Dermis lymphatic vessel endothelial cell (primary cell): ENCODE data around the gene TRERF1. TPM values are rescaled to one million over a fixed set of nuclear protein-coding genes. Genes with fewer than 3 reads are reported as not detected.

ENCODE experiments used
- total RNA-seq: library from RNA; depleted of rRNA; stranded (reverse); fragments of >200 nt; gene quantifications from 2 replicates; pipeline ENCODE4 v1.2.1, GENCODE V29; 2014

TRERF1 gene, protein sequence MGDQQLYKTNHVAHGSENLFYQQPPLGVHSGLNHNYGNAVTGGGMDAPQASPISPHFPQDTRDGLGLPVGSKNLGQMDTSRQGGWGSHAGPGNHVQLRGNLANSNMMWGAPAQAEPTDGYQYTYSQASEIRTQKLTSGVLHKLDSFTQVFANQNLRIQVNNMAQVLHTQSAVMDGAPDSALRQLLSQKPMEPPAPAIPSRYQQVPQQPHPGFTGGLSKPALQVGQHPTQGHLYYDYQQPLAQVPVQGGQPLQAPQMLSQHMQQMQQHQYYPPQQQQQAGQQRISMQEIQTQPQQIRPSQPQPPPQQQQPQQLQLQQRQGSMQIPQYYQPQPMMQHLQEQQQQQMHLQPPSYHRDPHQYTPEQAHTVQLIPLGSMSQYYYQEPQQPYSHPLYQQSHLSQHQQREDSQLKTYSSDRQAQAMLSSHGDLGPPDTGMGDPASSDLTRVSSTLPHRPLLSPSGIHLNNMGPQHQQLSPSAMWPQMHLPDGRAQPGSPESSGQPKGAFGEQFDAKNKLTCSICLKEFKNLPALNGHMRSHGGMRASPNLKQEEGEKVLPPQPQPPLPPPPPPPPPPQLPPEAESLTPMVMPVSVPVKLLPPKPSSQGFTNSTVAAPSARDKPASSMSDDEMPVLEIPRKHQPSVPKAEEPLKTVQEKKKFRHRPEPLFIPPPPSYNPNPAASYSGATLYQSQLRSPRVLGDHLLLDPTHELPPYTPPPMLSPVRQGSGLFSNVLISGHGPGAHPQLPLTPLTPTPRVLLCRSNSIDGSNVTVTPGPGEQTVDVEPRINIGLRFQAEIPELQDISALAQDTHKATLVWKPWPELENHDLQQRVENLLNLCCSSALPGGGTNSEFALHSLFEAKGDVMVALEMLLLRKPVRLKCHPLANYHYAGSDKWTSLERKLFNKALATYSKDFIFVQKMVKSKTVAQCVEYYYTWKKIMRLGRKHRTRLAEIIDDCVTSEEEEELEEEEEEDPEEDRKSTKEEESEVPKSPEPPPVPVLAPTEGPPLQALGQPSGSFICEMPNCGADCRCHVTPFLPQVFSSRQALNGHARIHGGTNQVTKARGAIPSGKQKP (N-terminal part only)
- under 0.01 TPM in 2 replicates for total RNA-seq

GRCh38 chr6:42451333-42452170 is at the start of gene TRERF1:
Gene TRERF1 (minus strand): TSS chr6:42451926. CDS start chr6:42269590, 182,336 bp downstream.

DNA sequence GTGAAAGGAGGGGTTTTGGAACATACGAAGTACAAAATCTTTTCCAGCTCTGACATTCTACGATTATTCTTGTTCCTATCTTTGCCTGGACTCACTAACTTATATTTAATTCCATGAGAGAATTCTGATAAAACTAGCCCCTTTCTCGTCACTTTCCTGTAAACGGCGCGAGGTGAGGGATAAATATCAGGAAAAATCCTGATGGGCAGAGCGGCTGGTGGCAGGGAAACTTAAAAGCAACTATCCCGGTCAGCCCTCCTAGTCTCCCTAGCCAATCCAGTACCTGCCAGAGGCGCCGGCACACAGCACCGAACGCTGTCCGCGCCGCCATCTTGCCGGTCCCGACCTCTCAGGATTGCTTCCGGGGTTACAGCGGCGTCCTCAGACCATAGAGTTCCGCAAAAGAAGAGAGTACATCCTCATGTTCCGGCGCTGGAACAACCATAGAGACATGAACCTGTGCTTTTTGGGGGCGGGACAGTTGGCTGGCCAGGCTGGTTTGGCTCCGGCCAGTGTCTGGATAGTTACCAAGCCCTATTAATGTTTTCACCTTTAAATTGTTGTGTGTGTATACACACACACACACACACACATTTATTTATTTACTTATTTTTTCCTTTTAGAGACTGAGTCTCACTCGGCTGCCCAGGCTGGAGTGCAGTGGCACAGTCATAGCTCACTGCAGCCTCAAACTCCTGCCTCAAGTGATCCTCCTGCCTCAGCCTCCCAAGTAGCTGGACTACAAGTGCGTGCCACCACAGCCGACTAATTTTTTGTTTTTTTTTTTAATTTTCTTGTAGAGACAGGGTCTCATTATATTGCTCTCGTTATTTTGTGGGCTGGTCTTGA is 234.0 kb downstream of the TRERF1 start, which contains the start of gene MRPS10:
Gene MRPS10 (minus strand): TSS at position 343 of the 849 bp plus-strand sequence. CDS start 12 bp downstream, at position 331.

Other genes with a start within 250 kb of the TRERF1 start
- gene MRPS10, start 234.1 kb downstream of the TRERF1 start, total RNA-seq = 34.9 and 43.7 TPM in 2 replicates
- 27.4 and 30.4 TPM in 2 replicates for gene UBR2, start 112.1 kb upstream of the TRERF1 start, total RNA-seq